Peyer's patch (tissue), 4 donors: ENCODE data around the gene SPATA9. TPM values are rescaled to one million over a fixed set of nuclear protein-coding genes. Genes with fewer than 3 reads are reported as not detected.

Experiments used
- DNase-seq, 3 donors: peaks; one replicate each; pipeline ENCODE4 v3.0.0-alpha.2; 2017 to 2019
- H3K27ac ChIP-seq, 4 donors: fragments of 200-600 bp; sonication (generic); one replicate each; pipeline ENCODE4 v1.5.1; 2016 to 2019
- H3K27me3 ChIP-seq, 2 donors: fragments of 200-600 bp; sonication (generic); one replicate each; pipeline ENCODE4 v1.5.1; 2019
- H3K36me3 ChIP-seq, 3 donors: fragments of 200-600 bp; sonication (generic); one replicate each; pipeline ENCODE4 v1.5.1; 2016 to 2019
- H3K4me1 ChIP-seq, 4 donors: fragments of 200-600 bp; sonication (generic); one replicate each; pipeline ENCODE4 v1.5.1; 2016 to 2019
- H3K4me3 ChIP-seq, 4 donors: fragments of 200-600 bp; sonication (generic); 1 replicate in 3 of 4; 2 replicates in 1 of 4; pipeline ENCODE4 v1.5.1; 2016 to 2019; ENCODE audit warnings: mild to moderate bottlenecking in 1 of 4
- H3K9me3 ChIP-seq, 4 donors: fragments of 200-600 bp; sonication (generic); one replicate each; pipeline ENCODE4 v1.5.1; 2016 to 2019; ENCODE audit warnings: mild to moderate bottlenecking in 1 of 4
- CTCF ChIP-seq, 6 experiments: fragments of 450-650 bp in 4 of 6; fragments of 200-600 bp in 2 of 6; sonication (generic) in 1 of 6; IDR thresholded peaks; one replicate each; pipeline ENCODE4 v1.5.1; 2017 to 2019; ENCODE audit warnings: antibody characterized with exemption in 6 of 6, mild to moderate bottlenecking in 3 of 6, moderate library complexity in 1 of 6
- POLR2A ChIP-seq, 2 donors: fragments of 450-650 bp; IDR thresholded peaks; one replicate each; pipeline ENCODE4 v1.5.1; 2017; ENCODE audit warnings: antibody characterized with exemption in 2 of 2, mild to moderate bottlenecking in 2 of 2, moderate library complexity in 2 of 2
- total RNA-seq, 4 donors: library from RNA; depleted of rRNA; stranded (reverse); fragments of >200 nt; gene quantifications; one replicate each; pipeline ENCODE4 v1.1.0, GENCODE V29; 2016

Gene SPATA9
- total RNA-seq, 4 donors from 2014 or later, result not detected

GRCh38 chr5:95704150-95704549 is 21.4 kb upstream of the SPATA9 start:
- no peak overlapping the region for H3K27ac ChIP-seq
- TF ChIP-seq CTCF (IDR thresholded peaks at IDR 0.05), result no peak
- TF ChIP-seq POLR2A (IDR thresholded peaks at IDR 0.05), result no peak
- no peaks in the 10 kb centered on the region for H3K36me3 ChIP-seq
- H3K4me3 ChIP-seq, result no peak overlapping the region
- no peaks in the 10 kb centered on the region for H3K9me3 ChIP-seq
- no peak for DNase-seq
- H3K4me1 ChIP-seq, result no peaks in the 10 kb centered on the region
- H3K27me3 ChIP-seq, result no peaks in the 10 kb centered on the region

DNA sequence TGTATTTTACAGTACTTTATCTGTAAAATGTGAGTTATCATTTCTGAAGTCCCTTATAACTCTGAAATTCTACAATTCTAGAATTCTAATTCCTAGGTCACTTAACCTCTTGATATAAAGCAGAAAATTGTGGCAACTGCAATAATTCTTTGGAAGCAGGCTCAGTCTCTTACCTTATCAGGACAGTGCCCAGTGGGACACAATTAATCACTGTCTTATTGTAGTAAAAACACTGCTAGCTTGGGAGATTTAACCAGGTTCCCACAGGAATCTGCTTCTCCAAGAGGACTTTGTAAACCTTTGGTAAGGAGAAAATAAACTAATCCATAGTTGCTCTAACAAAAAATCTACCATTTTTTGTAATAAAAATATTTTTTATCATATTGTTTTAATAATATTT is 18.3 kb upstream of the SPATA9 start:
- Histone ChIP-seq H3K27ac (no peak overlapping the region), H3K4me3 (no peak overlapping the region), H3K4me1 (no peaks in the 10 kb centered on the region), H3K36me3 (no peaks in the 10 kb centered on the region), H3K9me3 (no peaks in the 10 kb centered on the region), H3K27me3 (no peaks in the 10 kb centered on the region)
- DNase-seq, result no peak
- TF ChIP-seq POLR2A (IDR thresholded peaks at IDR 0.05), result no peak
- no peak for TF ChIP-seq CTCF (IDR thresholded peaks at IDR 0.05)

DNA sequence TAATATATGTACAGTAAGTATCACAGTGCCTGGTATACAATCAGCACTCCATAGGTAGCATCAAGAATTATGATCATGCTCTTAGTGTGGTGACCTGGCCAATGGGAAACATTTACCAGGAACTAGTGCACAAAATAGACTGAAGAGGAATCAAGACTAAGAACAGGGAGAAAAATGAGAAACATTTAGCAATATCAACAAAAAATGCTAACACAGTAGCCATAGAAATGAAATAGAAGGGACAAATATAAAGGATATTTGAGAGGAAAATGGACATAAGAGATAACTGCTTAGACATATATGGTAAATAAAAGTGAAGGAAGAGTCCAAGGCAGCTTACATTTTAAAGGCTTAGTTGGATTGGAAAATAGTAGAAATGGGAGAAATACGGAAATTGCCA is 16.5 kb upstream of the SPATA9 start:
- Histone ChIP-seq H3K27me3 (no peaks in the 10 kb centered on the region), H3K4me1 (no peaks in the 10 kb centered on the region), H3K9me3 (no peaks in the 10 kb centered on the region), H3K36me3 (no peaks in the 10 kb centered on the region), H3K27ac (no peak overlapping the region), H3K4me3 (no peak overlapping the region)
- no peak for DNase-seq
- TF ChIP-seq POLR2A (IDR thresholded peaks at IDR 0.05) (no peak), CTCF (IDR thresholded peaks at IDR 0.05) (no peak)

- no peaks in the 10 kb centered on the region for H3K9me3 ChIP-seq
- no peak overlapping the region for H3K27ac ChIP-seq
- no peak for DNase-seq
- no peaks in the 10 kb centered on the region for H3K27me3 ChIP-seq
- no peaks in the 10 kb centered on the region for H3K4me1 ChIP-seq
- no peak for TF ChIP-seq CTCF (IDR thresholded peaks at IDR 0.05)
- no peak for TF ChIP-seq POLR2A (IDR thresholded peaks at IDR 0.05)
- H3K4me3 ChIP-seq, result no peak overlapping the region
- H3K36me3 ChIP-seq, result no peaks in the 10 kb centered on the region
These were observed 15.2 kb upstream of the SPATA9 start for GRCh38 chr5:95697781-95698681.

GRCh38 chr5:95690333-95690732 is 7.5 kb upstream of the SPATA9 start:
- DNase-seq, result no peak

More at GRCh38 chr5:95690333-95690732, 7.5 kb upstream of the SPATA9 start:
- TF ChIP-seq POLR2A (IDR thresholded peaks at IDR 0.05) (no peak), CTCF (IDR thresholded peaks at IDR 0.05) (no peak)
- Histone ChIP-seq H3K27me3 (peaks cover 0 to 3% of the 10 kb centered on the region in 2 donors), H3K4me3 (no peak overlapping the region), H3K27ac (no peak overlapping the region), H3K4me1 (no peaks in the 10 kb centered on the region), H3K36me3 (no peaks in the 10 kb centered on the region), H3K9me3 (no peaks in the 10 kb centered on the region)
